ENCODE measurements around the gene BANP. TPM values are rescaled to one million over a fixed set of nuclear protein-coding genes. Genes with fewer than 3 reads are reported as not detected.

BANP gene
- total RNA-seq, 1 donor from 2014 or later = 20.6 TPM

GRCh38 chr16:87956365-87957231 lies 5.4 kb downstream of the BANP start:
- ATAC-seq (peak; percentile 4), DNase-seq (no peak)
- Histone ChIP-seq H3K36me3 (peaks cover 6% of the 10 kb centered on the region), H3K4me1 (peaks cover 44% of the 10 kb centered on the region), H3K9me3 (no peaks in the 10 kb centered on the region), H3K4me3 (peak overlapping the region; percentile 2), H3K27ac (peak overlapping the region; percentile 98), H3K27me3 (no peaks in the 10 kb centered on the region)
- TF ChIP-seq, protein P1, sequence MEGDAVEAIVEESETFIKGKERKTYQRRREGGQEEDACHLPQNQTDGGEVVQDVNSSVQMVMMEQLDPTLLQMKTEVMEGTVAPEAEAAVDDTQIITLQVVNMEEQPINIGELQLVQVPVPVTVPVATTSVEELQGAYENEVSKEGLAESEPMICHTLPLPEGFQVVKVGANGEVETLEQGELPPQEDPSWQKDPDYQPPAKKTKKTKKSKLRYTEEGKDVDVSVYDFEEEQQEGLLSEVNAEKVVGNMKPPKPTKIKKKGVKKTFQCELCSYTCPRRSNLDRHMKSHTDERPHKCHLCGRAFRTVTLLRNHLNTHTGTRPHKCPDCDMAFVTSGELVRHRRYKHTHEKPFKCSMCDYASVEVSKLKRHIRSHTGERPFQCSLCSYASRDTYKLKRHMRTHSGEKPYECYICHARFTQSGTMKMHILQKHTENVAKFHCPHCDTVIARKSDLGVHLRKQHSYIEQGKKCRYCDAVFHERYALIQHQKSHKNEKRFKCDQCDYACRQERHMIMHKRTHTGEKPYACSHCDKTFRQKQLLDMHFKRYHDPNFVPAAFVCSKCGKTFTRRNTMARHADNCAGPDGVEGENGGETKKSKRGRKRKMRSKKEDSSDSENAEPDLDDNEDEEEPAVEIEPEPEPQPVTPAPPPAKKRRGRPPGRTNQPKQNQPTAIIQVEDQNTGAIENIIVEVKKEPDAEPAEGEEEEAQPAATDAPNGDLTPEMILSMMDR (IDR thresholded peaks at IDR 0.05) = no peak
- intact Hi-C loops (cut with DNase I) = no loop called here

GRCh38 chr16:87957296-87958094 lies 6.3 kb downstream of the BANP start:
- DNase-seq = no peak
- H3K4me1 ChIP-seq = peaks cover 40% of the 10 kb centered on the region
- ATAC-seq = no peak
- no peaks in the 10 kb centered on the region for H3K9me3 ChIP-seq
- TF ChIP-seq, protein P1 (IDR thresholded peaks at IDR 0.05) = no peak
- no peak overlapping the region for H3K27ac ChIP-seq
- intact Hi-C loops (cut with DNase I) = no loop called here
- no peak overlapping the region for H3K4me3 ChIP-seq
- peaks cover 6% of the 10 kb centered on the region for H3K36me3 ChIP-seq
- no peaks in the 10 kb centered on the region for H3K27me3 ChIP-seq

DNA sequence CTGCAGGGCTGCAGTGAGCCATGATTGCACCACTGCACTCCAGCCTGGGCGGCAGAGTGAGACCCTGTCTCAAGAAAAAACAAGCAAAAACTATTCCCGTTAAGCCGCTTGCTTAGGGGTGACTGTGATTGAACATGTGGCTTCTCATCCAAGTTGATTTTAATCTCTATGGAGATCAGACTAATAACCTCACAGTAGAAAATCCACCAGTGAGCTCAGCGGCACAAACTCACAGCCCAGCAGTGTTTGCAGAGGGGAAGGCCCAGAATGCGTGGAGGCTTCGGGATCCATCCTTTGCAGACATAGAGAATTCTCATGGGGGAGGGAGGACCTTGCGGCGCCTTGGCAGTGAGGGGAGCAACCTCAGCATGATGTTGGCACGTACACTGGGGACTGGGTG lies 7.4 kb downstream of the BANP start:
- intact Hi-C loops (cut with DNase I) = no loop called here
- no peak overlapping the region for H3K4me3 ChIP-seq
- H3K4me1 ChIP-seq = peaks cover 31% of the 10 kb centered on the region
- ATAC-seq = no peak
- H3K27me3 ChIP-seq = no peaks in the 10 kb centered on the region
- peak; percentile 45 for DNase-seq
- TF ChIP-seq, protein P1 (IDR thresholded peaks at IDR 0.05) = no peak
- H3K9me3 ChIP-seq = no peaks in the 10 kb centered on the region
- H3K36me3 ChIP-seq = peaks cover 6% of the 10 kb centered on the region
- H3K27ac ChIP-seq = no peak overlapping the region

DNA sequence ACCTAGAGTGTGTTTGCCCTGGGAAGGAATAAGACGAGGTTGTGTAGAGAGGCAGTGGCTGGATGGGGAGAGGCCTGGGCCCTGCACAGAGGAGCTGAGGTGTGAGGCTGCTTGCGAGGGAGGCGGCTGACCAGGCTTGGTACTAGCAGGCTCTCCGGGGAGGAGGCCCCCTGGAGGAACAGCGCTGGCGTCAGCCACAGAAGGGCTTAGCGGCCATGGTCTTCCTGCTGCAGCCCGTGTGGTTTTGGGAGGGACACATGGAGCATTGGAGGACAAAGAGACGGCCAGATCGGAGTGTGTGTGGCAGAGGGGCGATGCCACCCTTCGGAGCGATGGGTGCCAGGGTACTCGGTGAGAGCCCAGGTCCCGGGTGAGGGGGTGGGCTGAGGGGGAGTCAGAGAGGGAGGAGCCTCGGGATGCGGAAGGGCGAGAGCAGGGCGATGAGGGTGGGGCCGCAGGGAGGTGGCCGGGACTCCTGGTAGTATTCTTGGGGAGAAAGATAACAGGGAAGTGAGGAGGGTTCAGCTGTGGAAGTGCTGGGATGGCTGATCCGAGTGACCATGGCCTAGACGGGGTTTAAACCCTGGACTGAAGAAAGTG lies 8.3 kb downstream of the BANP start:
- Histone ChIP-seq H3K36me3 (peaks cover 6% of the 10 kb centered on the region), H3K9me3 (no peaks in the 10 kb centered on the region), H3K27ac (no peak overlapping the region), H3K27me3 (no peaks in the 10 kb centered on the region), H3K4me1 (peaks cover 31% of the 10 kb centered on the region), H3K4me3 (no peak overlapping the region)
- DNase-seq (peak; percentile 65), ATAC-seq (peak; percentile 33)
- intact Hi-C loops (cut with DNase I) = no loop called here
- TF ChIP-seq, protein P1 (IDR thresholded peaks at IDR 0.05) = no peak

DNA sequence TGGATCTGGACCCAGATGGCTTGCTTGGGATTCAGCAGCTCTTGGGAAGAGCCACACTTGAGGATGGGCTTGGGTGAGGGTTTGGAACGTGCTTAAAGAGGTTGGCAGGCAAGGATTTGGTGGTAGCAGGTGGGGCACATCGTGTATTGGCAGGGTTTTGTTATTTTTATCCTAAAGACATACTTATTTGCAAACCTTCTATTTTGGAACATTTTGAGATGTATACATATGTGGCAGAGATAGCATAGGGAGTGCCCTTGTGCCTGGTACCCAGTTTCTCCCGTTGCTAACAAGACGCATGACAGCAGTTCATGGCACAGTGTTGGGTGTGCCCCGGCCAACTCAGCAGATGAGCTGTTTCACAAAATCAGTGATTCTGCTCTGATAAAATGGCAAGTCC lies 9.1 kb downstream of the BANP start:
- H3K27me3 ChIP-seq = no peaks in the 10 kb centered on the region
- ATAC-seq (no peak), DNase-seq (no peak)
- peaks cover 24% of the 10 kb centered on the region for H3K4me1 ChIP-seq
- no peaks in the 10 kb centered on the region for H3K9me3 ChIP-seq
- TF ChIP-seq, protein P1 (IDR thresholded peaks at IDR 0.05) = no peak
- no peak overlapping the region for H3K27ac ChIP-seq
- H3K4me3 ChIP-seq = no peak overlapping the region
- H3K36me3 ChIP-seq = peaks cover 6% of the 10 kb centered on the region
- intact Hi-C loops (cut with DNase I) = no loop called here
